CD4-positive, CD25-positive, alpha-beta regulatory T cell (primary cell): Measurements from ENCODE around the gene RAD21L1. TPM values are rescaled to one million over a fixed set of nuclear protein-coding genes. Genes with fewer than 3 reads are reported as not detected.
"Not testable (repeated sequence)": the region's sequence is repeated elsewhere in the genome, so short reads cannot be mapped to it uniquely, and the experiment has no call there.

Experiments
- ATAC-seq, 2 donors: fragments of 150-1000 bp; cut with Tn5 transposase; one replicate each; pipeline ENCODE4 v1.10.0; 2021; ENCODE audit warnings: low read depth in 2 of 2, moderate number of reproducible peaks in 2 of 2, moderate library complexity in 1 of 2
- DNase-seq, 3 donors: peaks; one replicate each; pipeline versions ENCODE4 v3.0.0 to v3.0.0-alpha.2; 2012 to 2022; ENCODE audit warnings: mixed read lengths in 1 of 3
- H3K27ac ChIP-seq: one replicate; pipeline ENCODE4 v1.7.0; 2013; ENCODE audit warnings: mild to moderate bottlenecking, low read length; ENCODE audit not compliant: insufficient read depth, poor library complexity, severe bottlenecking
- H3K27me3 ChIP-seq: one replicate; pipeline ENCODE4 v1.7.0; 2013; ENCODE audit warnings: low read length; ENCODE audit not compliant: control insufficient read depth, insufficient read depth
- H3K36me3 ChIP-seq: one replicate; pipeline ENCODE4 v1.7.0; 2013; ENCODE audit warnings: mild to moderate bottlenecking, low read length, moderate library complexity; ENCODE audit not compliant: control insufficient read depth, insufficient read depth
- H3K4me1 ChIP-seq: 2 replicates; pipeline ENCODE4 v1.7.0; 2013; ENCODE audit warnings: mild to moderate bottlenecking, low read length; ENCODE audit not compliant: insufficient read depth, control insufficient read depth, poor library complexity, severe bottlenecking
- H3K4me3 ChIP-seq: one replicate; pipeline ENCODE4 v1.7.0; 2013; ENCODE audit warnings: low read depth, mild to moderate bottlenecking, low read length, moderate library complexity
- H3K9me3 ChIP-seq, 2 experiments: 1 replicate in 1 of 2; 2 replicates in 1 of 2; pipeline ENCODE4 v1.7.0; 2013; ENCODE audit warnings: low read length in 2 of 2, mild to moderate bottlenecking in 1 of 2, moderate library complexity in 1 of 2; ENCODE audit not compliant: control insufficient read depth in 2 of 2
- H3K27ac Mint-ChIP-seq, 3 donors: one replicate each; pipeline ENCODE4 v1.8.0; 2020 to 2022; ENCODE audit warnings: mild to moderate bottlenecking in 3 of 3, mixed read lengths in 3 of 3, moderate library complexity in 2 of 3
- H3K27me3 Mint-ChIP-seq: one replicate; pipeline ENCODE4 v1.8.0; 2022; ENCODE audit warnings: mild to moderate bottlenecking, mixed read lengths
- H3K36me3 Mint-ChIP-seq: one replicate; pipeline ENCODE4 v1.8.0; 2020; ENCODE audit warnings: mixed read lengths
- H3K4me1 Mint-ChIP-seq, 4 donors: one replicate each; pipeline ENCODE4 v1.8.0; 2020 to 2022; ENCODE audit warnings: mixed read lengths in 4 of 4, mild to moderate bottlenecking in 1 of 4
- H3K4me3 Mint-ChIP-seq, 4 donors: one replicate each; pipeline ENCODE4 v1.8.0; 2020 to 2022; ENCODE audit warnings: mild to moderate bottlenecking in 4 of 4, mixed read lengths in 4 of 4, moderate library complexity in 3 of 4
- H3K9me3 Mint-ChIP-seq, 7 donors: one replicate each; pipeline ENCODE4 v1.8.0; 2020 to 2022; ENCODE audit warnings: mixed read lengths in 7 of 7, mild to moderate bottlenecking in 3 of 7, moderate library complexity in 2 of 7
- polyA plus RNA-seq, 4 donors: library from polyadenylated mRNA; unstranded; fragments of 300-500 nt; fragmentation: Illumina TruSeq; gene quantifications; one replicate each; pipeline ENCODE4 v1.2.3, GENCODE V29; 2021
- total RNA-seq: library from RNA; stranded (reverse); gene quantifications from one replicate; pipeline ENCODE4 v1.2.3, GENCODE V29; 2022

RAD21L1 gene
- total and polyA plus RNA-seq, 5 donors from 2014 or later, result 0.46 TPM; not detected in 4

DNA sequence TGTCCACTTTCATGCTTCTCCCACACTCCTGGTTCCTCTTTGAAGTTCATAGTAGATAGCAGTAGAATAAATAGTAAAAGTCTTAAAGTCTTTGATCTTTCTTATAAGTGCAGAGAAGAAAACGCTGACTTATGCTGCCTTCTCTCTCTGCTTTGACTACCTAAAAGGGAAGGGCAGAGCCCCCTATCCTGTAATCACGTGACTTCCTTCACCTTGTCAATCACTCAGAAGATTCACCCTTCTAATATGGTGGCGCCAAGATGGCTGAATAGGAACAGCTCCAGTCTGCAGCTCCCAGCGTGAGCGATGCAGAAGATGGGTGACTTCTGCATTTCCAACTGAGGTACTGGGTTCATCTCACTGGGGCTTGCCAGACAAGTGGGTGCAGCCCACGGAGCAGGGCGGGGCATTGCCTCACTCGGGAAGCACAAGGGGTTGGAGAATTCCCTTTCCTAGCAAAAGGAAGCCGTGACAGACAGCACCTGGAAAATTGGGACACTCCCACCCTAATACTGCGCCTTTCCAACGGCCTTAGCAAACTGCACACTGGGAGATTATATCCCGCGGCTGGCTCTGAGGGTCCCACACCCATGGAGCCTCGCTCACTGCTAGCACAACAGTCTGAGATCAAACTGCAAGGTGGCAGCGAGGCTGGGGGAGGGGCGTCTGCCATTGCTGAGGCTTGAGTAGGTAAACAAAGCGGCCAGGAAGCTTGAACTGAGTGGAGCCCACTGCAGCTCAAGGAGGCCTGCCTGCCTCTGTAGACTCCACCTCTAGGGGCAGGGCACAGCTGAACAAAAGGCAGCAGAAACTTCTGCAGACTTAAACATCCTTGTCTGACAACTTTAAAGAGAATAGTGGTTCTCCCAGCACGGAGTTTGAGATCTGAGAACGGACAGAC, 9.1 kb upstream of the RAD21L1 start:
- not testable (repeated sequence) for H3K36me3 ChIP-seq, H3K36me3 Mint-ChIP-seq, H3K27ac ChIP-seq, ATAC-seq, H3K9me3 ChIP-seq, H3K9me3 Mint-ChIP-seq, H3K27me3 ChIP-seq, H3K4me3 ChIP-seq
- peak overlapping the region in 1 of 3 donors; percentile 68 for H3K27ac Mint-ChIP-seq
- peaks cover 28% of the 10 kb centered on the region for H3K27me3 Mint-ChIP-seq
- peak overlapping the region in 1 of 4 donors; percentile 61 for H3K4me3 Mint-ChIP-seq
- peaks cover 8 to 46% (median 32%) of the 10 kb centered on the region in 4 donors for H3K4me1 Mint-ChIP-seq
- peak in 1 of 3 donors; percentile 32 for DNase-seq
- H3K4me1 ChIP-seq, result peaks cover 21% of the 10 kb centered on the region

DNA sequence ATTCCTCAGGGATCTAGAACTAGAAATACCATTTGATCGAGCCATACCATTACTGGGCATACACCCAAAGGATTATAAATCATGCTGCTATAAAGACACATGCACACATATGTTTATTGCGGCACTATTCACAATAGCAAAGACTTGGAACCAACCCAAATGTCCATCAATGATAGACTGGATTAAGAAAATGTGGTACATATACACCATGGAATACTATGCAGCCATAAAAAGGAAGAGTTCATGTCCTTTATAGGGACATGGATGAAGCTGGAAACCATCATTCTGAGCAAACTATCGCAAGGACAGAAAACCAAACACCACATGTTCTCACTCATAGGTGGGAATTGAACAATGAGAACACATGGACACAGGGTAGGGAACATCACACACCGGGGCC, 3.1 kb upstream of the RAD21L1 start:
- Mint-ChIP-seq H3K27me3 (peaks cover 34% of the 10 kb centered on the region), H3K4me1 (peaks cover 0 to 24% (median 8%) of the 10 kb centered on the region in 4 donors), H3K4me3 (peak overlapping the region in 1 of 4 donors; percentile 78)
- not testable (repeated sequence) for H3K9me3 Mint-ChIP-seq, H3K36me3 Mint-ChIP-seq, ATAC-seq, H3K27ac ChIP-seq, H3K36me3 ChIP-seq, H3K27me3 ChIP-seq, H3K27ac Mint-ChIP-seq, H3K4me3 ChIP-seq, DNase-seq, H3K9me3 ChIP-seq
- H3K4me1 ChIP-seq, result peaks cover 16% of the 10 kb centered on the region

DNA sequence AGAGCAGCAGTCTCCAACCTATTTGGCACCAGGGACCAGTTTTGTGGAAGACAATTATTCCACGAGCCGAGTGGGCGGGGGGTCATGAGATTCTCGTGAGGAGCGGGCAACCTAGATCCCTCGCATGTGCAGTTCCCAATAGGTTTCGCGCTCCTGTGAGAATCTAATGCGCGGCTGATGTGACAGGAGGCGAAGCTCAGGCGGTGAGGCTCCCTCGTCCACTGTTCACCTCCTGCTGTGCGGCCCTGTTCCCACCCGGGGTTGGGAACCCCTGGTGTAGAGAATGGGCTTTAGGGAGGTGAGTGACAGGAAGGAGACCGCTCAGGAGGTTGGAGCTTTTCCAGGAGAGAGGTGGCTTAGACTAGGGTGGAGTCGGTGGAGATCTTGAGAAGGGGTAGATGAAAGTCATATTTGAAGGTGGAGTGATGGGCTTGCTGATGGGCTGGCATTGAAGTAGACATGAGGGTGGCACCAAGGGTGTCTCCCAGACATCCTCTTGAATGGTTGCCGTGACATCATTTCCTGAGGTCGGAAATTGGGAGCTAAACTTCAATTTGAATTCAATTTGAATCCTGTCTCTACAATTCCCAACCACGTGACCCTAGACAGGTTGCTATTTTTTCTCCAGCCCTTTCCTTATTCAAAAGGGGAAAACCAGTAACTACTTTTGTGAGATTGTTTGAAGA, 1.5 kb upstream of the RAD21L1 start:
- Mint-ChIP-seq H3K4me1 (peaks cover 0 to 22% (median 8%) of the 10 kb centered on the region in 4 donors), H3K4me3 (peak overlapping the region; percentile 3 to 77 (median 46)), H3K9me3 (peaks cover 0 to 2% (median 0%) of the 10 kb centered on the region in 7 donors), H3K36me3 (no peaks in the 10 kb centered on the region), H3K27ac (peak overlapping the region in 1 of 3 donors; percentile 74), H3K27me3 (peaks cover 35% of the 10 kb centered on the region)
- Histone ChIP-seq H3K36me3 (no peaks in the 10 kb centered on the region), H3K9me3 (no peaks in the 10 kb centered on the region), H3K27ac (no peak overlapping the region), H3K4me1 (peaks cover 16% of the 10 kb centered on the region), H3K27me3 (peaks cover 16% of the 10 kb centered on the region), H3K4me3 (no peak overlapping the region)
- no peak for ATAC-seq
- peak in 1 of 3 donors; percentile 3 for DNase-seq

DNA sequence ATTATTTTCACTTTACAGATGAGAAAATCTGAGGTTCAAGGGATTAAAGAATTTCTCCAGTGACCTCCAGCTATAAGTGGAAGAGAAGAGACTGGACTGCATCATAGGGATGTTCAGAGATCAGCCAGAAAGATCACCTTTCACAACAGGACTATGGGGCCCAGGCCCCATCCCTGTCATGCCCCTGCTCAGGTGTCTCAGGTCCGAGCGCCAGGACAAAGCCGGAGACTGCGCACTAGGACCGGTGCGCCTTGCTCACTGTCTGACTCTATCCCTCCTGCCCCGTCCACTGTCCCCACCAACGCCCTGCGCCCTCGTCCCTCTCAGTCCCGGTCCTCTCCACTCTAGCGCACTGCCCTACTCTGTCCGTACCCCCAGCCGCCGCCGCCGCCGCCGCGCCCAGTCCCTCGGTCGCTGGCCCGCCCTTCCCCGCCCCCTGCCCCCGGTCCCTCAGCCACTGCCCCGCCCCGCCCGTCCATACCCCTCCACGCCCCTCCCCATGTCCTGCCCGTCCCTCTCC, 521 bp upstream of the RAD21L1 start:
- DNase-seq, result no peak
- Mint-ChIP-seq H3K9me3 (peaks cover 0 to 2% (median 0%) of the 10 kb centered on the region in 7 donors), H3K4me3 (peak overlapping the region; percentile 67 to 83 (median 80)), H3K36me3 (no peaks in the 10 kb centered on the region), H3K4me1 (peaks cover 0 to 22% (median 8%) of the 10 kb centered on the region in 4 donors), H3K27ac (peak overlapping the region in 1 of 3 donors; percentile 78), H3K27me3 (peaks cover 36% of the 10 kb centered on the region)
- no peaks in the 10 kb centered on the region for H3K36me3 ChIP-seq
- H3K4me1 ChIP-seq, result peaks cover 16% of the 10 kb centered on the region
- ATAC-seq, result peak; percentile 30 to 31
- H3K4me3 ChIP-seq, result peak overlapping the region; percentile 43
- no peaks in the 10 kb centered on the region for H3K9me3 ChIP-seq
- H3K27me3 ChIP-seq, result peaks cover 24% of the 10 kb centered on the region
- no peak overlapping the region for H3K27ac ChIP-seq

DNA sequence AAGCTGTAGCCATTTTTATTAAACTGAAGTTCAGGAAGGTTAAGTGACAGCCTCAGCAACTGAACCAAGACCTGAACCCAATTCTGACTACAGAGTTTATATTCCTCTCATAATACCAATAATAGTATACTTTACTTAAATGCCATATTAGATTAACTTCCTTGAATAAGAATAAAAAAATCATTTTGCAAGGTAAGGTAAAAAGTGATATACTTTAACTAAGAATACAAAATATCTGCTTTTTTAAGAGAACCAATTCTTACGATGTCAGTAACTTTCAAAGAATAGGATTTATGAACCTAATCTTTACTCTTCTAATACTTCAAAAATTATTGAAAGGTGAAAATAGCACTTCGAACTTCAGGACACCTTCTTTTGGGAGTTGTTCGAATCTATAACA, 3.7 kb downstream of the RAD21L1 start:
- H3K27me3 Mint-ChIP-seq, result peaks cover 38% of the 10 kb centered on the region
- Histone ChIP-seq H3K27ac (no peak overlapping the region), H3K4me1 (peaks cover 16% of the 10 kb centered on the region), H3K27me3 (peaks cover 36% of the 10 kb centered on the region), H3K4me3 (no peak overlapping the region), H3K9me3 (no peaks in the 10 kb centered on the region), H3K36me3 (no peaks in the 10 kb centered on the region)
- H3K27ac Mint-ChIP-seq, result no peak overlapping the region
- no peak overlapping the region for H3K4me3 Mint-ChIP-seq
- DNase-seq, result no peak
- H3K4me1 Mint-ChIP-seq, result peaks cover 4 to 25% (median 8%) of the 10 kb centered on the region in 4 donors
- no peaks in the 10 kb centered on the region for H3K36me3 Mint-ChIP-seq
- no peaks in the 10 kb centered on the region for H3K9me3 Mint-ChIP-seq
- ATAC-seq, result no peak

DNA sequence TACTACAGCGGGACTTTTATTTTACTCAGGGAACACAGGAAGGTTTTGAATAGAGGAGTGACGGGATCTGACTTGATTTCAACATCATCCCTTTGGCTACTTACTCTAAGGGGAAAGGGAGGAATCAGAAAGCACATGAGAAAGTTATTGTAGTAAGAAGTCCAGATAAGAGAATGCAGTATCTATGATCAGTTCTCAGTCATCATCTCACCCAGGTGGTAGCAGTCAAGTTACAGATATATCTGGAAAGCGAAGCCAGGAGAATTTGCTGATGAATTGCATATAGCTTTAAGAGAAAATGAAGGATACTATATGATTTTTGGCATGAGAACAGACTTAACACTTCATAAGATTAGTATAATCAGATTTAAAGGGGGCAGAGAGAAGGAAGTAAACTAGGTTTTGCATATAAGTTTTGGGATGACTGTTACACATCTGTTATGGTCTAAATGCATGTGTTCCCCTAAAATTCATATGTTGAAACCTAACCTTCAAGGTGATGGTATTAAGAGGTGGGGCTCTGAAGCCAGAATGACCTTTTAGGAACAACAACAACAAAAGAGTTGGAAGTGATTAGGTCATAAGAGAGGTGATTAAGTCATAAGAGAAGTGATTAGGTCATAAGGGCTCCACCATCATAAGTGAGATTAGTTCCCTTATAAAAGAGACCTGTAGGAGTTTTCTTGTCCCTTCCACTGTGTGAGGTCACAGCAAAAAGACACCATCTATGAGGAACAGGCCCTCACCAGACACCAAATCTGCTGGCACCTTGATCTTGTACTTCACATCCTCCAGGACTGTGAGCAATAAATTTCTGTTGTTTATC, 6.7 kb downstream of the RAD21L1 start:
- peaks cover 30% of the 10 kb centered on the region for H3K27me3 Mint-ChIP-seq
- no peak for ATAC-seq
- no peak for DNase-seq
- H3K4me3 Mint-ChIP-seq, result no peak overlapping the region
- no peaks in the 10 kb centered on the region for H3K36me3 Mint-ChIP-seq
- Histone ChIP-seq H3K4me3 (no peak overlapping the region), H3K36me3 (no peaks in the 10 kb centered on the region), H3K4me1 (no peaks in the 10 kb centered on the region), H3K27ac (no peak overlapping the region), H3K27me3 (peaks cover 32% of the 10 kb centered on the region), H3K9me3 (no peaks in the 10 kb centered on the region)
- peaks cover 4 to 7% (median 5%) of the 10 kb centered on the region in 4 donors for H3K4me1 Mint-ChIP-seq
- no peak overlapping the region for H3K27ac Mint-ChIP-seq
- no peaks in the 10 kb centered on the region for H3K9me3 Mint-ChIP-seq

DNA sequence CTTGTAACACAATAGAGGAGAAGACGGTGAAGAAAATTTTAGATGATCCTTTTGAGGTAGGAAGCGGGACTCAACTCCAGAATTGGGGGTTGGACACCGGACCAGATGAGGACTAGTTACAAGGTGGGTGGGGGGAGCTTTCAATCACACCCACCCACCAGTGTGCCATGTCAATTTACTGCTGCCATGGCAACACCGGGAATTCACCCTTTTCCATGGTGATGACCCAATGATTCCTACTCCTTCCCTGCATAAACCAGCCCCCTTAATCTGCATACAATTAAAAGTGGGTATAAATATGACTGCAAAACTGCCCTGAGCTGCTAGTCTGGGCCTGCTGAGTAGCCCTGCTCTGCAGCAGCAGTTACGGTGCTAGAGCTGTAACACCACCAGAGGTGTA, 14.7 kb downstream of the RAD21L1 start:
- H3K4me1 ChIP-seq, result no peaks in the 10 kb centered on the region
- no peaks in the 10 kb centered on the region for H3K9me3 ChIP-seq
- H3K36me3 ChIP-seq, result no peaks in the 10 kb centered on the region
- no peaks in the 10 kb centered on the region for H3K4me1 Mint-ChIP-seq
- H3K27me3 ChIP-seq, result peaks cover 37% of the 10 kb centered on the region
- H3K4me3 Mint-ChIP-seq, result no peak overlapping the region
- DNase-seq, result no peak
- peaks cover 49% of the 10 kb centered on the region for H3K27me3 Mint-ChIP-seq
- no peaks in the 10 kb centered on the region for H3K36me3 Mint-ChIP-seq
- peaks cover 0 to 4% (median 0%) of the 10 kb centered on the region in 7 donors for H3K9me3 Mint-ChIP-seq
- H3K27ac Mint-ChIP-seq, result no peak overlapping the region
- no peak overlapping the region for H3K27ac ChIP-seq
- ATAC-seq, result no peak
- H3K4me3 ChIP-seq, result no peak overlapping the region
